Rectal smooth muscle tissue (tissue), 1 donor: ENCODE results near the gene NMU.
A peak's percentile ranks its signal among the peaks of the same experiment; 100 is the strongest.
"Not testable (repeated sequence)": the region's sequence is repeated elsewhere in the genome, so short reads cannot be mapped to it uniquely, and the experiment has no call there.

Experiments used
- H3K27ac ChIP-seq: one replicate; pipeline ENCODE4 v1.7.0; 2013; ENCODE audit warnings: low read depth, low read length, inconsistent platforms
- H3K27me3 ChIP-seq: one replicate; pipeline ENCODE4 v1.7.0; 2013; ENCODE audit warnings: low read length; ENCODE audit not compliant: control insufficient read depth, insufficient read depth
- H3K36me3 ChIP-seq: one replicate; pipeline ENCODE4 v1.7.0; 2013; ENCODE audit warnings: low read length; ENCODE audit not compliant: control insufficient read depth, insufficient read depth
- H3K4me1 ChIP-seq: one replicate; pipeline ENCODE4 v1.7.0; 2013; ENCODE audit warnings: low read length; ENCODE audit not compliant: control insufficient read depth, insufficient read depth
- H3K4me3 ChIP-seq: one replicate; pipeline ENCODE4 v1.7.0; 2013; ENCODE audit warnings: low read length
- H3K9ac ChIP-seq: one replicate; pipeline ENCODE4 v1.7.0; 2013; ENCODE audit warnings: low read length

NMU gene

DNA sequence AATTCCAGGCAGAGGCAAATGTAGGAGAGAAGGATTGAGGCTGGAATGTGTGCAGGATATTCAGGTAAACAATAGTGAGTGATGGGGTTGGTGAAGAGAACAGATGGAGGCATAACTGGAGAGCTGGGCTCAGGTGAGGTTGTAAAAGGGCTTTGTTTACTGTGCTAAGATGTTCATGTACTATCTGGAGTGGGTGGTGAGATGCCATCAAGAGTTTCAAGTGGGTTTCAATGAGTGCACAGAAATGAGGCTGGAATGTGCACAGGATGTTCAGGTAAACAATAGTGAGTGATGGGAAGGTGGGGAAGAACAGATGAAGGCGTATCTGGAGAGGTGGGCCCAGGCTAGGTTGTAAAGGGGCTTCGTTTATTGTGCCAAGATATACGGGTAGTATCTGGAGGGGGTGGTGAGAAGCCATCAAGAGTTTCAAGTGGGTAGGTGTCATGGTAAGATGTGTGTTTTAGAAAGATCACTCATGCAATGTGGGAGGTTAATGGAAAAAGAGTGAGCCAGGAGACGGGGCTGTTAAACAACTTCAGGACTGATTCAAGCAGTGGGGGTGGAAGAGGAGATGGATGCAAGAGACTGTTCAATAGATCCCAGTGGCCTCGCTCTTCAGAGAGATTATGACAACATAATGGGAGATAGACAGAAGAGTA is 25.4 kb upstream of the NMU start:
- no peak overlapping the region for H3K27ac ChIP-seq
- H3K4me1 ChIP-seq, result no peaks in the 10 kb centered on the region
- no peak overlapping the region for H3K4me3 ChIP-seq
- no peaks in the 10 kb centered on the region for H3K27me3 ChIP-seq
- no peak overlapping the region for H3K9ac ChIP-seq
- H3K36me3 ChIP-seq, result no peaks in the 10 kb centered on the region

DNA sequence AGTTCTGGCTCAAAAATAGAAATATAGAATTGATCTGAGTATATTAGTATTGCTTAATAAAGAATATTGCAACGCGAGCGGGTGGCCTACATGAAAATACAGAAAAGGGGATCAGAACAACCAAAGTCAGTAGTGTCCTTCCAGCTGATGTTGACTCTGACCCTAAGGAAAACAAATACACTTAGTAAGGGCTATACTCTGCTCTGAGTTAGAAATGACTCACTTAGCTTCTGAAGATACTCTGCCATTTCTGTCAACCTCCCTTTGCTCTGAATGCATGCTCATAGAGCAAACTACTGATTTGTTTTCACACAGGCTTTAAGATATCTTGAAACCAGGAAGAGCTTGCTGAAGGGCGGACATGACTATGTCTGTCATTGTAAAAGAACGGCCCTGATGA is 22.6 kb upstream of the NMU start:
- no peak overlapping the region for H3K4me3 ChIP-seq
- no peaks in the 10 kb centered on the region for H3K4me1 ChIP-seq
- H3K27me3 ChIP-seq, result no peaks in the 10 kb centered on the region
- H3K36me3 ChIP-seq, result no peaks in the 10 kb centered on the region
- no peak overlapping the region for H3K27ac ChIP-seq
- H3K9ac ChIP-seq, result no peak overlapping the region

DNA sequence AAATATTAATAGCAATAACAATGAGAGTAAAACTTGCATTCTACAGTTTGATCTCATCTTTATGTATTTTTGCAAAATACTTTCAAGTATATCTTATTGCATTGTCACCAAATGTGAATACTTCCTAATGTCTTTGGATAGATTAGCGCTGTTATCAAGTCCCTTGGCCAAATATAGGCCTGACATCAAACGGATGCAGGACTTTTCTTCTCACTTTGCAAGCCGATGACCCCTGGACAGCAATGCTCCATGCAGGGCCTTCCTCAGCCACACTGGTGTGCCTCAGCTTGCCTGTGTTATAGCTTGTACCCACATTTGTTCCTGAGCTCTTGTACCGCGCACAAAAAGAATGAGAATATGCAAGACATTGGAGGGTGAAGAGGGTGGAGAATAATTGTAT is 18.0 kb upstream of the NMU start:
- Histone ChIP-seq H3K9ac (no peak overlapping the region), H3K36me3 (no peaks in the 10 kb centered on the region), H3K4me3 (no peak overlapping the region), H3K27me3 (no peaks in the 10 kb centered on the region), H3K27ac (no peak overlapping the region), H3K4me1 (no peaks in the 10 kb centered on the region)

DNA sequence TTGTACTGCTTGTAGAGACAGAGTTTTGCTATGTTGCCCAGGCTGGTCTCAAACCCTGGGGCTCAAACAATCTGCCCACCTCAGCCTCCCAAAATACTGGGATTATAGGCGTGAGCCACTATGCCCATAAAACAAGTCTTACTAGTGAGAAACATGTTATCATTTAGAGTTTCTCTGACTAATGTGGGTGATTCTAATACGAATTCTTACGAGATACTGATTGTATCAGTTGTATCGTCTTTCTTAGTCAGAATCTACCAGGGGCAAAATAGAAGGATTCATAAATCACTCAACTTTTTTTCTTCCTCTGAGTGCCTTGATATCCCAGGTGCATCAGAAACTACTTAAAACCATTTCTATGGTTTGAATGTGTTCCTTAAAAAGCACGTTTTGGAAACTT is 14.4 kb upstream of the NMU start:
- Histone ChIP-seq H3K36me3 (no peaks in the 10 kb centered on the region), H3K27ac (no peak overlapping the region), H3K27me3 (no peaks in the 10 kb centered on the region), H3K9ac (no peak overlapping the region), H3K4me1 (no peaks in the 10 kb centered on the region), H3K4me3 (no peak overlapping the region)

DNA sequence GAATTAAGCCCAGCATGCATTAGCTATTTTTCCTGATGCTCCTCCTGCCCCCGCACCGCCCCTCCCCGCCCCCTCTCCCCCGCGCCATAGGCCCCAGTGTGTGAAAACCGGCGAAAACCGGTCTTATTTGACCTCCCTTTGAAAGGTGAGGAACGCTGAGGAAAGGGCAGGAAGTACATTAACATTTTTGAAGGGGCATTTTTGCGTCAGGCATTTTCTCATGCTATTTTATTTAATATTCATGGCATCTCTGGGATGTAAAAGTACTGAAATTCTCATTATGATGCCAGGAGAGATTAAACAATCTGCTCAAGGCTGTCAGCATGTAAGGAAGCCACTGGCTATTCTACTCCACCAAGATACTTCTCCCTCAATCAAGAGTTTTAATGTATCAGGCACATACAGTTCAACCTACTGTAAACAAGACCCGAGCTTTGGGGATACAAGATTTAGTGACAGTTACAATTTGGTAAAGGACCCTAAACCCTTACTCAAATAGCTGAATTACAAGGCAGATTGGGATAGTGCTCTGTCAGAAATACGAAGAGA is 1.2 kb upstream of the NMU start:
- no peaks in the 10 kb centered on the region for H3K36me3 ChIP-seq
- no peak overlapping the region for H3K27ac ChIP-seq
- no peaks in the 10 kb centered on the region for H3K4me1 ChIP-seq
- H3K9ac ChIP-seq, result no peak overlapping the region
- peaks cover 8% of the 10 kb centered on the region for H3K27me3 ChIP-seq
- H3K4me3 ChIP-seq, result no peak overlapping the region

DNA sequence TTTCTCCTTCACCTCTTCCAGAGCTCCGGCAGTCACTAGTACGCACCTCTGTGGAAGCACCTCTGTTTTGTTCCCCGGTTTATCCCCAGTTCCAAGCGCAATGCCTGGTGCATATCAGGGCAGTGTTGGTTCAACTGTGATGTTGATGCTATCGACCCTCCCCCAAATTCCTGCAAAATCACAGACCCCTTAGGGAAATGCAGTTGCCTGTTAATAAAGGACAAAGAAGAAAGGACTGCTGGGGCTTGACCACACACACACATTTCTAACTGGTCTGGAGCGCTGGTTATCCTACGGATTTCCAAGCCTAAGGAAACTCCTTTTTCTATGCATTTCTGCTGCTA is 530 bp upstream of the NMU start:
- Histone ChIP-seq H3K36me3 (no peaks in the 10 kb centered on the region), H3K4me1 (no peaks in the 10 kb centered on the region), H3K27me3 (peaks cover 8% of the 10 kb centered on the region), H3K4me3 (peak overlapping the region; percentile 47), H3K9ac (no peak overlapping the region), H3K27ac (no peak overlapping the region)

DNA sequence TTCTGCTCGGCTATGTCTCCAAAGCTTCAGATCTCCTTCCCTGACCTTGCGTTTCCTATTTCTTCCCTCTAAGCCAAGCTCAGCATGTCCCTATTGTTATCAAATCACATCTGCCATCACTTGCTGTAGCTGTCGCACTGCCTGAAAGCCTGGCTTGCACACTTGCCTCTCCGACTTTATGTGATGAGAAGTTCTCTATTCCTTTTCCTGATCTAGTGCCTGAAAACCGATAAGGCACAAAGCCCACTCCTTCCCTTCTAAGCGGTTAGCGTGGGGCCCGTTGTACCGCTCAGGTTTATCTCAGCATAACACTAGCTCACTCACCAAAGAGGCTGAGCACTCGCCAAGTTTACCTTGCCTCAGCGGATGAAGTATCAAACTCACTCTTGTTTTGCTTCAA is 816 bp downstream of the NMU start:
- Histone ChIP-seq H3K27me3 (peaks cover 8% of the 10 kb centered on the region), H3K27ac (no peak overlapping the region), H3K36me3 (no peaks in the 10 kb centered on the region), H3K9ac (no peak overlapping the region), H3K4me1 (no peaks in the 10 kb centered on the region), H3K4me3 (no peak overlapping the region)

DNA sequence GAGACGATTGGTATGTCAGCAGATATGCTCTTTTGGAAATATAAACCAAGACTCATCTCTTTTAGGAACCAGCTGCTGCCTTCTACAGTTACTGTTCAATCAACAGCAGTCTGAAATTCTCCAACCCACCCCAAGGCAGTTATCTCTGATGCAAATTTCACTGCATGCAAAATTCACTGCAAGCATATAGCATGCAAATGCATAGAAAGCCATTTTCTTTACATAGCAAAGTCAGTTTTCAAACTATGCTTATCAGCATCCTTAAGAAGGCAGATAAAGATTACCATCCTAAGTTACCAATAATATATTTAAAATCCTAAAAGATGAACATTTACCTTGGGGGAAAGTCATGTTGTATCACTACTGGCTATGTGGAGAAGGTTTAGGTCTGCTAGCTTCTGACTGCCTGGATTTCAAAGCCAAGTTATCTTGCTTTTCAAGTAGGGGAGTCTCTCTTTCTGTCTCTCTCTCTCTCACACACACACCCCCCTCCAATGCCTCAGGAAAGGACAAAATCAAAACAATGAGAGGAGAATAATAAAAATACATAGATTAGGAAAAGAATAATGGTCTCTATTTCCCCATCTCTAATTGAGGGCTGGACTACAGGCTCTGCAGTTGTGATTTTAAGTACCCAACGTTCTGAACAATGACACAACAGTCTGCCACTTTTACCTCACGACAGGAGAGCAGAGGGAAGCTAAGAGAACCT is 1.5 kb downstream of the NMU start:
- peaks cover 8% of the 10 kb centered on the region for H3K27me3 ChIP-seq
- H3K4me3 ChIP-seq, result no peak overlapping the region
- no peaks in the 10 kb centered on the region for H3K4me1 ChIP-seq
- no peak overlapping the region for H3K27ac ChIP-seq
- H3K9ac ChIP-seq, result no peak overlapping the region
- H3K36me3 ChIP-seq, result no peaks in the 10 kb centered on the region

DNA sequence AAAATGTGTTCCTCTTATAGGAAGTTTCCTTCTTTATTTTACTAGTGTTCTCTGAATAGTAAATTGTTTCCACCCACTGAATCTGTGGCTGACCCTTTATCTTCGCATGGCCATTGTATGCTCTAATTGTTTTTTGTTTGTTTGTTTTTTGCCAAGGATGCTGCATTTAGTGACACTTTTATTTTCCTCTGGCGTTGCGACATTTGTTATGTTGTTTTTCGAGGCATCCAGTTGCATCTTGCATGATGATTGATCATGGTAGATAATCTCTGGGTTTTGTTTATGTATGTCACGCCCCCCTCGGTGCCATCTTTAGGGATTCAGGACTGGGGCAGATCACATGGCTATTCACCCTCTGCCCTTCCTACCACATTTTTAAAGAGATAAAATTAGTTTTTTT is 2.2 kb downstream of the NMU start:
- Histone ChIP-seq H3K36me3 (no peaks in the 10 kb centered on the region), H3K27ac (no peak overlapping the region), H3K27me3 (peaks cover 8% of the 10 kb centered on the region), H3K9ac (no peak overlapping the region), H3K4me1 (no peaks in the 10 kb centered on the region), H3K4me3 (no peak overlapping the region)

DNA sequence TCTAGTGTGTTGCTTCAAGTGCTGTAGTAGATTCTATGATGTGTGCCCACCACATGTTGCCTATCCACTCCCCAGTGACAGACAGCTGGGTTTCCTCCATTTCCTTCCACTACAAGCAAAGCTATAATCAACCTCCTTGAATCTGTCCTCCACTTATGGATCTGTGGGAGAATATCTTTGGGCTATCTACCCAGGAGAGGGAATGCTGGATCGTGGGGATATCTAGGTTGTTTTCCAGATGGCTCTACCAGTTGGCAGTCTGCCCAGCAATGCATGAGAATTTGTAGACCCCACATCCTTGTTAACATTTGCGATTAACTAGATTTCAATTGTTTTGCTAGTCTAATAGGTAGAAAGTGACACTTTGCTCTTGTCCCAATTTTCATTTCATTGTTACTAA is 10.3 kb downstream of the NMU start:
- Histone ChIP-seq H3K27ac (no peak overlapping the region), H3K4me1 (no peaks in the 10 kb centered on the region), H3K36me3 (no peaks in the 10 kb centered on the region), H3K4me3 (no peak overlapping the region), H3K9ac (no peak overlapping the region), H3K27me3 (no peaks in the 10 kb centered on the region)

DNA sequence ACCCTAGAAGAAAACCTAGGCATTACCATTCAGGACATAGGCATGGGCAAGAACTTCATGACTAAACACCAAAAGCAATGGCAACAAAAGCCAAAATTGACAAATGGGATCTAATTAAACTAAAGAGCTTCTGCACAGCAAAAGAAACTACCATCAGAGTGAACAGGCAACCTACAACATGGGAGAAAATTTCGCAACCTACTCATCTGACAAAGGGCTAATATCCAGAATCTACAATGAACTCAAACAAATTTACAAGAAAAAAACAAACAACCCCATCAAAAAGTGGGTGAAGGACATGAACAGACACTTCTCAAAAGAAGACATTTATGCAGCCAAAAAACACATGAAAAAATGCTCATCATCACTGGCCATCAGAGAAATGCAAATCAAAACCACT is 12.0 kb downstream of the NMU start:
- H3K4me1 ChIP-seq, H3K4me3 ChIP-seq, H3K27me3 ChIP-seq, H3K27ac ChIP-seq, H3K9ac ChIP-seq, H3K36me3 ChIP-seq: not testable (repeated sequence)

DNA sequence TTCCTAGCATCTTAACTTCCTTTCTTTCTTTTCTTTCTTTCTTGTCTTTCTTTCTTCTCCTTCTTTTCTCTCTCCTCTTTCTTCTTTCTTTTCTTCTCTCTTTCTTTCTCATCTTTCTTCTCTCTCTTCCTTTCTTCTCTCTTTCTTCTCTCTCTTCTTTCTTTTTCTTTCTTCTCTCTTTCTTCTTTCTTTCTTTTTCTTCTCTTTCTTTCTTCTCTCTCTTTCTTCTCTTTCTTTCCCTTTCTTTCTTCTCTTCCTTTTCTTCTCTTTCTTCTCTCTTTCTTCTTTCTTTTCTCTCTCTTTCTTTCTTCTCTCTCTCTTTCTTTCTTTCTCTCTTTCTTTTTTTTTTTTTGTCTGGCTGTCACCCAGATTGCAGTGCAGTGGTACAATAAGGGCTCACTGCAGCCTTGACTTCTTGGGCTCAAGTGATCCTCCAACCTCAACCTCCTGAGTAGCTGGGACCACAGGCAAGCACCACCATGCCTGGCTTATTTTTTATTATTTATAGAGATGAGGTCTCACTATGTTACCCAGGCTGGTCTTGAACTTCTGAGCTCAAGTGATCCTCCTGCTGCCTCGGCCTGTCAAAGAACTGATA is 17.5 kb downstream of the NMU start:
- no peak overlapping the region for H3K4me3 ChIP-seq
- H3K36me3 ChIP-seq, result no peaks in the 10 kb centered on the region
- no peaks in the 10 kb centered on the region for H3K27me3 ChIP-seq
- H3K4me1 ChIP-seq, result no peaks in the 10 kb centered on the region
- no peak overlapping the region for H3K27ac ChIP-seq
- H3K9ac ChIP-seq, result no peak overlapping the region
